HEK293 (cell line): ENCODE results near the gene GINS2.

Experiments used
- CTCF ChIA-PET: fragments of 350-600 bp; formaldehyde crosslinking; extraction: SDS; loops from one replicate; lab custom pipeline; 2021; ENCODE audit warnings: antibody characterized with exemption; lab: Yijun Ruan, JAX
- POLR2A ChIA-PET: fragments of 300-600 bp; formaldehyde crosslinking; extraction: SDS; loops from one replicate; lab custom pipeline; 2020; ENCODE audit warnings: antibody characterized with exemption, inconsistent platforms; lab: Yijun Ruan, JAX
- H3K27ac ChIP-seq: fragments of 200-500 bp; sonication (Bioruptor generic); 2 replicates; pipeline ENCODE4 v1.5.1; 2014; ENCODE audit warnings: low read depth, low read length, control low read depth, inconsistent platforms; ENCODE audit errors: extremely low read depth
- H3K36me3 ChIP-seq, 2 experiments: fragments of 200-500 bp in 1 of 2; sonication (Bioruptor generic) in 1 of 2; 1 replicate in 1 of 2; 2 replicates in 1 of 2; pipeline ENCODE4 v1.5.1; 2014 to 2017; ENCODE audit warnings: inconsistent platforms in 2 of 2, low read length in 2 of 2; ENCODE audit not compliant: control insufficient read depth in 2 of 2, insufficient read depth in 1 of 2
- H3K4me1 ChIP-seq: fragments of 200-500 bp; sonication (Bioruptor generic); 2 replicates; pipeline ENCODE4 v1.5.1; 2014; ENCODE audit warnings: mild to moderate bottlenecking, low read length, inconsistent platforms; ENCODE audit not compliant: control insufficient read depth, insufficient read depth
- H3K4me3 ChIP-seq: 2 replicates; pipeline ENCODE4 v1.5.1; 2011; ENCODE audit warnings: low read depth, mild to moderate bottlenecking, control low read depth, low read length, moderate library complexity
- H3K9me3 ChIP-seq: fragments of 200-500 bp; sonication (Bioruptor generic); 2 replicates; pipeline ENCODE4 v1.5.1; 2014; ENCODE audit warnings: low read depth, low read length, inconsistent platforms; ENCODE audit not compliant: control insufficient read depth, insufficient read depth
- GLIS1 ChIP-seq: fragments of 450-650 bp; formaldehyde crosslinking; IDR thresholded peaks from 2 replicates; pipeline ENCODE4 v1.5.1; 2016; ENCODE audit warnings: missing biosample characterization, missing genetic modification characterization
- GLIS2 ChIP-seq: fragments of 450-650 bp; formaldehyde crosslinking; IDR thresholded peaks from 2 replicates; pipeline ENCODE4 v1.5.1; 2016; ENCODE audit warnings: missing biosample characterization, missing genetic modification characterization
- HOXD13 ChIP-seq: sonication (generic); formaldehyde crosslinking; IDR thresholded peaks from 2 replicates; pipeline ENCODE4 v1.8.0; 2022; ENCODE audit warnings: missing genetic modification reagents, borderline replicate concordance
- KLF9 ChIP-seq: fragments of 450-650 bp; formaldehyde crosslinking; IDR thresholded peaks from 2 replicates; pipeline ENCODE4 v1.5.1; 2016; ENCODE audit warnings: missing biosample characterization, missing genetic modification characterization, low read depth
- MYNN ChIP-seq: fragments of 450-650 bp; formaldehyde crosslinking; IDR thresholded peaks from 2 replicates; pipeline ENCODE4 v1.5.1; 2016; ENCODE audit warnings: missing biosample characterization, missing genetic modification characterization, borderline replicate concordance
- TRIM28 ChIP-seq: IDR thresholded peaks from 2 replicates; pipeline ENCODE4 v1.6.1; 2011; ENCODE audit warnings: low read length, control low read depth, borderline replicate concordance
- ZNF112 ChIP-seq: fragments of 450-650 bp; formaldehyde crosslinking; IDR thresholded peaks from 2 replicates; pipeline ENCODE4 v1.5.0; 2017; ENCODE audit warnings: missing biosample characterization, missing genetic modification characterization
- ZNF121 ChIP-seq: fragments of 450-650 bp; formaldehyde crosslinking; IDR thresholded peaks from 2 replicates; pipeline ENCODE4 v1.5.1; 2016; ENCODE audit warnings: missing biosample characterization, missing genetic modification characterization
- ZNF175 ChIP-seq: fragments of 450-650 bp; formaldehyde crosslinking; IDR thresholded peaks from 2 replicates; pipeline ENCODE4 v1.5.1; 2016; ENCODE audit warnings: missing biosample characterization, missing genetic modification characterization
- ZNF19 ChIP-seq: fragments of 450-650 bp; formaldehyde crosslinking; IDR thresholded peaks from 2 replicates; pipeline ENCODE4; 2016; ENCODE audit warnings: missing biosample characterization, missing genetic modification characterization, low read depth
- ZNF274 ChIP-seq, 2 experiments: fragments of 200-500 bp in 1 of 2; fragments of 450-650 bp in 1 of 2; sonication (Bioruptor generic) in 1 of 2; formaldehyde crosslinking in 1 of 2; IDR thresholded peaks; 2 replicates each; pipeline versions ENCODE4 v1.5.1 to v1.6.1; 2014 to 2016; ENCODE audit warnings: borderline replicate concordance in 1 of 2, inconsistent platforms in 1 of 2, low read length in 1 of 2, missing biosample characterization in 1 of 2, missing genetic modification characterization in 1 of 2
- ZNF335 ChIP-seq: fragments of 450-650 bp; formaldehyde crosslinking; conservative IDR thresholded peaks from 2 replicates; pipeline ENCODE4 v1.5.1; 2016; ENCODE audit warnings: missing biosample characterization, missing genetic modification characterization
- ZNF341 ChIP-seq: fragments of 450-650 bp; formaldehyde crosslinking; IDR thresholded peaks from 2 replicates; pipeline ENCODE4; 2016; ENCODE audit warnings: low read depth, missing biosample characterization, missing genetic modification characterization
- ZNF48 ChIP-seq: fragments of 450-650 bp; formaldehyde crosslinking; IDR thresholded peaks from 2 replicates; pipeline ENCODE4 v1.5.1; 2016; ENCODE audit warnings: missing biosample characterization, missing genetic modification characterization
- ZNF544 ChIP-seq: fragments of 450-650 bp; formaldehyde crosslinking; IDR thresholded peaks from 2 replicates; pipeline ENCODE4 v1.5.0; 2017; ENCODE audit warnings: missing biosample characterization, missing genetic modification characterization
- ZNF549 ChIP-seq: fragments of 450-650 bp; IDR thresholded peaks from 2 replicates; pipeline ENCODE4 v1.5.1; 2018; ENCODE audit warnings: missing biosample characterization, missing genetic modification characterization, mild to moderate bottlenecking, inconsistent platforms, moderate library complexity
- ZNF600 ChIP-seq: fragments of 450-650 bp; formaldehyde crosslinking; IDR thresholded peaks from 2 replicates; pipeline ENCODE4 v1.5.1; 2016; ENCODE audit warnings: missing biosample characterization, missing genetic modification characterization
- ZNF623 ChIP-seq: fragments of 450-650 bp; formaldehyde crosslinking; IDR thresholded peaks from 2 replicates; pipeline ENCODE4 v1.5.1; 2016; ENCODE audit warnings: missing biosample characterization, missing genetic modification characterization
- ZNF626 ChIP-seq: fragments of 450-650 bp; sonication (Bioruptor Pico); formaldehyde crosslinking; IDR thresholded peaks from 2 replicates; pipeline ENCODE4 v1.5.1; 2018; ENCODE audit warnings: missing biosample characterization, missing genetic modification characterization, inconsistent platforms
- ZNF670 ChIP-seq: fragments of 450-650 bp; formaldehyde crosslinking; IDR thresholded peaks from 2 replicates; pipeline ENCODE4 v1.5.1; 2016; ENCODE audit warnings: missing biosample characterization, missing genetic modification characterization, low read depth
- ZNF747 ChIP-seq: fragments of 450-650 bp; formaldehyde crosslinking; IDR thresholded peaks from 2 replicates; pipeline ENCODE4 v1.5.1; 2016; ENCODE audit warnings: missing biosample characterization, missing genetic modification characterization
- ZNF785 ChIP-seq: fragments of 450-650 bp; formaldehyde crosslinking; IDR thresholded peaks from 2 replicates; pipeline ENCODE4 v1.5.1; 2016; ENCODE audit warnings: missing biosample characterization, missing genetic modification characterization
- TF ChIP-seq, protein P1 (sequence below): fragments of 450-650 bp; IDR thresholded peaks from 2 replicates; pipeline ENCODE4 v1.5.1; 2018; ENCODE audit warnings: missing biosample characterization, missing genetic modification characterization
- TF ChIP-seq, protein P2 (sequence below): fragments of 450-650 bp; formaldehyde crosslinking; IDR thresholded peaks from 2 replicates; pipeline ENCODE4; 2016; ENCODE audit warnings: missing biosample characterization, missing genetic modification characterization
- TF ChIP-seq, protein P3 (sequence below): fragments of 450-650 bp; formaldehyde crosslinking; IDR thresholded peaks from 2 replicates; pipeline ENCODE4 v1.5.1; 2016; ENCODE audit warnings: missing biosample characterization, missing genetic modification characterization
- TF ChIP-seq, protein P4 (sequence below): fragments of 450-650 bp; formaldehyde crosslinking; IDR thresholded peaks from 2 replicates; pipeline ENCODE4 v1.5.1; 2016; ENCODE audit warnings: missing biosample characterization, missing genetic modification characterization
- TF ChIP-seq, protein P5 (sequence below): fragments of 450-650 bp; formaldehyde crosslinking; IDR thresholded peaks from 2 replicates; pipeline ENCODE4 v1.5.1; 2017; ENCODE audit warnings: missing biosample characterization, missing genetic modification characterization

The GINS2 gene

DNA sequence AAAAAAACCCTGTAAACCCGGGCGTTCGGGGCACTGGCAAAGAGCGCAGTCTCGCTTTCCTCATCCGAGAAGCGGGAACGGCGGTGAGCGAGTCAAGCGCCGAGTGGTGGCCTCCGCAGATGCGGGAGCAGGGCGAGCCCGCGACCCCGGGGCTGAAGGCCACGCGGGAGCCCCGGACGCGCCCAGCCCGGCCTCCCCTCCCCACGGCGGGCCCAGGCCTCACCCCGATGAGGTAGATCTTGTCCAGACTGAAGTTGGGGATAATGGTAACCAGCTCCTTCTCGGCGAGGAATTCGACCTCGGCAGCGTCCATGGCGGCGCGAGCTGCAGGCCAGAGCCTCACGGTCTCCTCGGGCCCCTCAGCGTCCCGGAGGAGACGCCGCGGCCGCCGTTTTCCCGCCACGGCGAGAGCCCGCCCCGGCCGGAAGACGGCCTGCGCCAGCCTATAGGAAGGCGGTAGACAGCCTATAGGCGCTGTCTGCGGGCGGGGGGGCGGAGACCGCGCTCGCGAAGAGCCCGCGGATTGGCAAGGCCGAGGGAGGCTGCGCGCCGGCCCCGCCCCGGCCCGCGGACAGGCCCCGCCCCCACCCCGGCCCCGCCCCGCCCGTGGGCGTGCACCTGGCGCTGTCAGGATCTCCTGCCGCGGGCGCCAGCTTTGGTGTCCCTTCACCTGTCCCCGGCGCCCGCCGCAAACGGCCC, at the start of gene GINS2 (continued):
- TF ChIP-seq, protein P1, sequence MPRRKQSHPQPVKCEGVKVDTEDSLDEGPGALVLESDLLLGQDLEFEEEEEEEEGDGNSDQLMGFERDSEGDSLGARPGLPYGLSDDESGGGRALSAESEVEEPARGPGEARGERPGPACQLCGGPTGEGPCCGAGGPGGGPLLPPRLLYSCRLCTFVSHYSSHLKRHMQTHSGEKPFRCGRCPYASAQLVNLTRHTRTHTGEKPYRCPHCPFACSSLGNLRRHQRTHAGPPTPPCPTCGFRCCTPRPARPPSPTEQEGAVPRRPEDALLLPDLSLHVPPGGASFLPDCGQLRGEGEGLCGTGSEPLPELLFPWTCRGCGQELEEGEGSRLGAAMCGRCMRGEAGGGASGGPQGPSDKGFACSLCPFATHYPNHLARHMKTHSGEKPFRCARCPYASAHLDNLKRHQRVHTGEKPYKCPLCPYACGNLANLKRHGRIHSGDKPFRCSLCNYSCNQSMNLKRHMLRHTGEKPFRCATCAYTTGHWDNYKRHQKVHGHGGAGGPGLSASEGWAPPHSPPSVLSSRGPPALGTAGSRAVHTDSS (tag by site-specific recombination), result 0 out of 2 replicates have a peak, but pooled peaks have one; percentile 19
- TF ChIP-seq, protein P2, sequence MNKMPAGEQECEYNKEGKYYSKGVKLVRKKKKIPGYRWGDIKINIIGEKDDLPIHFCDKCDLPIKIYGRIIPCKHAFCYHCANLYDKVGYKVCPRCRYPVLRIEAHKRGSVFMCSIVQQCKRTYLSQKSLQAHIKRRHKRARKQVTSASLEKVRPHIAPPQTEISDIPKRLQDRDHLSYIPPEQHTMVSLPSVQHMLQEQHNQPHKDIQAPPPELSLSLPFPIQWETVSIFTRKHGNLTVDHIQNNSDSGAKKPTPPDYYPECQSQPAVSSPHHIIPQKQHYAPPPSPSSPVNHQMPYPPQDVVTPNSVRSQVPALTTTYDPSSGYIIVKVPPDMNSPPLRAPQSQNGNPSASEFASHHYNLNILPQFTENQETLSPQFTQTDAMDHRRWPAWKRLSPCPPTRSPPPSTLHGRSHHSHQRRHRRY (tag by site-specific recombination), result no peak
- TF ChIP-seq ZNF121 (tag by site-specific recombination) (no peak), KLF9 (tag by site-specific recombination) (0 out of 2 replicates have a peak, but pooled peaks have one; percentile 1), GLIS1 (tag by site-specific recombination) (0 out of 2 replicates have a peak, but pooled peaks have one; percentile 17), ZNF19 (tag by site-specific recombination) (no peak), ZNF341 (no peak), ZNF544 (no peak)
- TF ChIP-seq, protein P3, sequence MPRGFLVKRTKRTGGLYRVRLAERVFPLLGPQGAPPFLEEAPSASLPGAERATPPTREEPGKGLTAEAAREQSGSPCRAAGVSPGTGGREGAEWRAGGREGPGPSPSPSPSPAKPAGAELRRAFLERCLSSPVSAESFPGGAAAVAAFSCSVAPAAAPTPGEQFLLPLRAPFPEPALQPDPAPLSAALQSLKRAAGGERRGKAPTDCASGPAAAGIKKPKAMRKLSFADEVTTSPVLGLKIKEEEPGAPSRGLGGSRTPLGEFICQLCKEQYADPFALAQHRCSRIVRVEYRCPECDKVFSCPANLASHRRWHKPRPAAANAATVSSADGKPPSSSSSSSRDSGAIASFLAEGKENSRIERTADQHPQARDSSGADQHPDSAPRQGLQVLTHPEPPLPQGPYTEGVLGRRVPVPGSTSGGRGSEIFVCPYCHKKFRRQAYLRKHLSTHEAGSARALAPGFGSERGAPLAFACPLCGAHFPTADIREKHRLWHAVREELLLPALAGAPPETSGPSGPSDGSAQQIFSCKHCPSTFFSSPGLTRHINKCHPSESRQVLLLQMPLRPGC, result no peak
- TF ChIP-seq, protein P4, sequence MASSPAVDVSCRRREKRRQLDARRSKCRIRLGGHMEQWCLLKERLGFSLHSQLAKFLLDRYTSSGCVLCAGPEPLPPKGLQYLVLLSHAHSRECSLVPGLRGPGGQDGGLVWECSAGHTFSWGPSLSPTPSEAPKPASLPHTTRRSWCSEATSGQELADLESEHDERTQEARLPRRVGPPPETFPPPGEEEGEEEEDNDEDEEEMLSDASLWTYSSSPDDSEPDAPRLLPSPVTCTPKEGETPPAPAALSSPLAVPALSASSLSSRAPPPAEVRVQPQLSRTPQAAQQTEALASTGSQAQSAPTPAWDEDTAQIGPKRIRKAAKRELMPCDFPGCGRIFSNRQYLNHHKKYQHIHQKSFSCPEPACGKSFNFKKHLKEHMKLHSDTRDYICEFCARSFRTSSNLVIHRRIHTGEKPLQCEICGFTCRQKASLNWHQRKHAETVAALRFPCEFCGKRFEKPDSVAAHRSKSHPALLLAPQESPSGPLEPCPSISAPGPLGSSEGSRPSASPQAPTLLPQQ (tag by site-specific recombination), result peak; percentile 87

DNA sequence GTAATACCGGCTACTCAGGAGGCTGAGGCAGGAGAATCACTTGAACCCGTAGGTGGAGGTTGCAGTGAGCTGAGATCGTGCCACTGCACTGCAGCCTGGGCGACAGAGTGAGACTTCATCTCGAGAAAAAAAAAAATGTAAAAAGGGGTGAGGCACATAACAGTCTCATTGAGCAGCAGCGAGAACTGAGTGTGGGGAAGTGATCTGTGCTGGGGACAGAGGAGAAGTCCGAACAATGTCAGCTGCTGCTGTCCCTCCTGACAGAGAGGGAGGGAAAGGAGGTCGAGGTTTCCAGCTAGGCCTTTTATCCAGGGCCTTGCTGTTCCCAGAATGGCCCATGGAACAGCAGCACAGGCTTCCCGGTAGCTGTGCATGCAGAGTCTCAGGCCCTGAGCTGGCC, 48.2 kb upstream of the GINS2 start:
- H3K4me3 ChIP-seq, result no peak overlapping the region
- no peak overlapping the region for H3K27ac ChIP-seq
- no peak for TF ChIP-seq ZNF600 (tag by site-specific recombination)
- TF ChIP-seq ZNF623 (tag by site-specific recombination), result no peak
- no peak for TF ChIP-seq ZNF341
- no peak for TF ChIP-seq ZNF747 (tag by site-specific recombination)
- TF ChIP-seq, protein P5, sequence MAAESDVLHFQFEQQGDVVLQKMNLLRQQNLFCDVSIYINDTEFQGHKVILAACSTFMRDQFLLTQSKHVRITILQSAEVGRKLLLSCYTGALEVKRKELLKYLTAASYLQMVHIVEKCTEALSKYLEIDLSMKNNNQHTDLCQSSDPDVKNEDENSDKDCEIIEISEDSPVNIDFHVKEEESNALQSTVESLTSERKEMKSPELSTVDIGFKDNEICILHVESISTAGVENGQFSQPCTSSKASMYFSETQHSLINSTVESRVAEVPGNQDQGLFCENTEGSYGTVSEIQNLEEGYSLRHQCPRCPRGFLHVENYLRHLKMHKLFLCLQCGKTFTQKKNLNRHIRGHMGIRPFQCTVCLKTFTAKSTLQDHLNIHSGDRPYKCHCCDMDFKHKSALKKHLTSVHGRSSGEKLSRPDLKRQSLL, result no peak
- TF ChIP-seq ZNF549, result no peak
- no peak for TF ChIP-seq ZNF670 (tag by site-specific recombination)
- TF ChIP-seq, all 188 proteins: peak for 0
- H3K4me1 ChIP-seq, result no peaks in the 10 kb centered on the region
- CTCF ChIA-PET, result interaction anchor here (0.6 to 1.5 kb wide), 9 partner anchors 7 to 768 kb away, joined by 3 to 11 read pairs (median 3); no protein-coding TSS in a partner anchor
- POLR2A ChIA-PET, result no interaction called here
- no peaks in the 10 kb centered on the region for H3K36me3 ChIP-seq
- H3K9me3 ChIP-seq, result no peaks in the 10 kb centered on the region

DNA sequence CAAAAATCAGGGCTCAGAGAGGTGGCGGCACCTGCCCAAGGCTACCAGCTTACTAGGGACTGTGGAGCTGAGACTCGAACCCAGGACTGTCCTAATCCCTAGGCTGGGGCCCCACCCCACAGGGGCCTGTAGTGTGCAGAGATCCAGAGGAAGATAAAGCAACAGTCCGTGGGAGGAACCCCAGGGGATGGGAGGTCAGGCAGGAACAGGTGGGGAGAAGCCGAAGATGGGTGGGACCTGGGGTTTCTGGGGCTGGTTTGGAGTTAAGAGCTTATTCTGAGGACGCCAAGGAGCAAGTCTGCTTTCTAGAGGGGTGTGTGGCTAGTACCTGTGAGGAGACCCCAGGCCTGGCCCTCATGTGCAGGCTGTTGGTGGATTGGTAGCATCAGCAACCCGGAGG, 47.2 kb upstream of the GINS2 start:
- TF ChIP-seq ZNF48 (tag by site-specific recombination), result no peak
- TF ChIP-seq ZNF274 (IDR thresholded peaks at IDR 0.05; ENCODE audit: low read length), result no peak
- no peak for TF ChIP-seq ZNF274 (tag by site-specific recombination; IDR thresholded peaks at IDR 0.05; ENCODE audit: borderline replicate concordance)
- no peak for TF ChIP-seq MYNN
- no peak for TF ChIP-seq GLIS2 (tag by site-specific recombination)
- no peak for TF ChIP-seq HOXD13
- no peak for TF ChIP-seq ZNF626 (tag by site-specific recombination)
- no peak for TF ChIP-seq TRIM28
- no peak for TF ChIP-seq ZNF785 (tag by site-specific recombination)
- TF ChIP-seq ZNF335 (tag by site-specific recombination), result no peak
- no peak for TF ChIP-seq ZNF112 (tag by site-specific recombination)
- TF ChIP-seq ZNF175 (tag by site-specific recombination), result no peak
- H3K9me3 ChIP-seq, result no peaks in the 10 kb centered on the region
- POLR2A ChIA-PET, result no interaction called here
- H3K36me3 ChIP-seq, result no peaks in the 10 kb centered on the region
- no peak overlapping the region for H3K27ac ChIP-seq
- CTCF ChIA-PET, result interaction anchor here (0.8 to 1.3 kb wide), 2 partner anchors 18 to 24 kb away, joined by 4 to 9 read pairs; no protein-coding TSS in a partner anchor
- H3K4me1 ChIP-seq, result no peaks in the 10 kb centered on the region
- no peak overlapping the region for H3K4me3 ChIP-seq
